Esophagus muscularis mucosa (tissue), 3 donors: ENCODE results near the gene BTRC.

ENCODE experiments used
- POLR2A ChIP-seq: fragments of 450-650 bp; IDR thresholded peaks from one replicate; pipeline ENCODE4 v1.6.1; 2017; ENCODE audit warnings: antibody characterized with exemption, moderate library complexity, mild to moderate bottlenecking, low read depth
- POLR2AphosphoS5 ChIP-seq, 2 donors: sonication (generic); formaldehyde crosslinking; IDR thresholded peaks; one replicate each; pipeline ENCODE4 v1.6.1; 2017; ENCODE audit warnings: antibody characterized with exemption in 2 of 2
- TF ChIP-seq, protein P1 (sequence below), 3 experiments: fragments of 200-600 bp in 2 of 3; fragments of 450-650 bp in 1 of 3; sonication (generic) in 2 of 3; IDR thresholded peaks; one replicate each; pipeline ENCODE4 v1.5.1; 2017 to 2019; ENCODE audit warnings: antibody characterized with exemption in 3 of 3, mild to moderate bottlenecking in 2 of 3, moderate library complexity in 1 of 3

DNA sequence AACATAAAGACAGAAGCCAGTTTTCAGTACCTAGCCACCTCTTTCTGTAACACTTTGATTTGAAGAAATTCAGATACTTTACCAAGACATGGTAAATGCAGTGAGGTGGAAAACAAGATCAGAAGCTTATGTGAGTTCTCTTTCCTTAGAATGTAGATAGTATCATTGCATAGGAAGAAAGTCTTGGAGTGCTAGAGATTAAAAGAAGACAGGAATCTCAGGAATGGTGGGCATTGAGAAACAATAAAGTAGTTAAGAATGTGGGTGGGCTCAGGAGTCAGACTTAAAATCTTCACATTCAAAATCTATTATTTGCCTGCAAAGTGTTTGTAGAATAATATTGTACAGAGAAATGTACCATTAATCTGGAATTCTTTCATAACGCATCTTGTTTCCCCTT is 175.2 kb downstream of the BTRC start:
- TF ChIP-seq POLR2A (no peak), POLR2AphosphoS5 (IDR thresholded peaks at IDR 0.05) (no peak)
- TF ChIP-seq, protein P1, sequence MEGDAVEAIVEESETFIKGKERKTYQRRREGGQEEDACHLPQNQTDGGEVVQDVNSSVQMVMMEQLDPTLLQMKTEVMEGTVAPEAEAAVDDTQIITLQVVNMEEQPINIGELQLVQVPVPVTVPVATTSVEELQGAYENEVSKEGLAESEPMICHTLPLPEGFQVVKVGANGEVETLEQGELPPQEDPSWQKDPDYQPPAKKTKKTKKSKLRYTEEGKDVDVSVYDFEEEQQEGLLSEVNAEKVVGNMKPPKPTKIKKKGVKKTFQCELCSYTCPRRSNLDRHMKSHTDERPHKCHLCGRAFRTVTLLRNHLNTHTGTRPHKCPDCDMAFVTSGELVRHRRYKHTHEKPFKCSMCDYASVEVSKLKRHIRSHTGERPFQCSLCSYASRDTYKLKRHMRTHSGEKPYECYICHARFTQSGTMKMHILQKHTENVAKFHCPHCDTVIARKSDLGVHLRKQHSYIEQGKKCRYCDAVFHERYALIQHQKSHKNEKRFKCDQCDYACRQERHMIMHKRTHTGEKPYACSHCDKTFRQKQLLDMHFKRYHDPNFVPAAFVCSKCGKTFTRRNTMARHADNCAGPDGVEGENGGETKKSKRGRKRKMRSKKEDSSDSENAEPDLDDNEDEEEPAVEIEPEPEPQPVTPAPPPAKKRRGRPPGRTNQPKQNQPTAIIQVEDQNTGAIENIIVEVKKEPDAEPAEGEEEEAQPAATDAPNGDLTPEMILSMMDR (IDR thresholded peaks at IDR 0.05): no peak
